Upper lobe of left lung (tissue), 6 donors: Measurements from ENCODE around the gene ATRNL1. TPM values are rescaled to one million over a fixed set of nuclear protein-coding genes. Genes with fewer than 3 reads are reported as not detected.

ENCODE experiments used
- ATAC-seq, 2 donors: fragments of 200-7000 bp; cut with Tn5 transposase; one replicate each; pipeline ENCODE4 v1.9.1; 2022; ENCODE audit warnings: mild to moderate bottlenecking in 2 of 2, moderate library complexity in 2 of 2; ENCODE audit not compliant: low FRiP score in 2 of 2
- DNase-seq, 2 donors: peaks; one replicate each; pipeline ENCODE4 v3.0.0-alpha.2; 2019 to 2020
- H3K27ac ChIP-seq, 4 donors: fragments of 200-600 bp; sonication (generic); one replicate each; pipeline ENCODE4 v1.5.1; 2016 to 2019
- H3K27me3 ChIP-seq, 4 donors: fragments of 200-600 bp; sonication (generic); one replicate each; pipeline ENCODE4 v1.5.1; 2017 to 2019
- H3K36me3 ChIP-seq, 4 donors: fragments of 200-600 bp; sonication (generic); one replicate each; pipeline ENCODE4 v1.5.1; 2016 to 2019
- H3K4me1 ChIP-seq, 4 donors: fragments of 200-600 bp; sonication (generic); one replicate each; pipeline ENCODE4 v1.5.1; 2018 to 2019
- H3K4me3 ChIP-seq, 4 donors: fragments of 200-600 bp; sonication (generic); one replicate each; pipeline ENCODE4 v1.5.1; 2017 to 2019; ENCODE audit warnings: mild to moderate bottlenecking in 2 of 4, moderate library complexity in 1 of 4
- H3K9me3 ChIP-seq, 4 donors: fragments of 200-600 bp; sonication (generic); one replicate each; pipeline ENCODE4 v1.5.1; 2018 to 2019
- CTCF ChIP-seq, 6 experiments: fragments of 450-650 bp in 4 of 6; fragments of 200-600 bp in 2 of 6; sonication (generic) in 2 of 6; IDR thresholded peaks; one replicate each; pipeline ENCODE4 v1.5.1; 2016 to 2019; ENCODE audit warnings: antibody characterized with exemption in 6 of 6
- EP300 ChIP-seq, 4 donors: sonication (generic); formaldehyde crosslinking; IDR thresholded peaks; one replicate each; pipeline ENCODE4 v1.5.1; 2017; ENCODE audit warnings: antibody characterized with exemption in 4 of 4, control low read depth in 2 of 4
- POLR2A ChIP-seq, 4 donors: fragments of 450-650 bp; IDR thresholded peaks; one replicate each; pipeline ENCODE4 v1.5.1; 2016 to 2017; ENCODE audit warnings: antibody characterized with exemption in 4 of 4, mild to moderate bottlenecking in 2 of 4
- POLR2AphosphoS5 ChIP-seq, 2 donors: sonication (generic); formaldehyde crosslinking; IDR thresholded peaks; one replicate each; pipeline ENCODE4 v1.5.1; 2017; ENCODE audit warnings: antibody characterized with exemption in 2 of 2
- WGBS, 2 donors: methylation state at CpG; one replicate each; pipeline ENCODE4 v1.1.5; 2017 to 2018; 5-methylcytosine and 5-hydroxymethylcytosine counted together
- total RNA-seq, 6 donors: library from RNA; depleted of rRNA in 4 of 6; stranded (reverse); fragments of >200 nt in 4 of 6; gene quantifications; one replicate each; pipeline versions ENCODE4 v1.1.0 to v1.2.1, GENCODE V29; 2016 to 2021
- donor health status: DM: no; HTN: no; CAD: no; lungs with moderate emphysema.
- donor health status: DM: no; HTN: yes; CAD: no; lungs with severe emphysema.

The ATRNL1 gene
- total RNA-seq, 6 donors from 2014 or later: 0.11 to 1.0 (median 0.39) TPM

- Histone ChIP-seq H3K4me3 (no peak overlapping the region), H3K27ac (no peak overlapping the region), H3K9me3 (no peaks in the 10 kb centered on the region), H3K4me1 (no peaks in the 10 kb centered on the region), H3K36me3 (no peaks in the 10 kb centered on the region), H3K27me3 (no peaks in the 10 kb centered on the region)
- ATAC-seq (no peak), DNase-seq (no peak)
- TF ChIP-seq CTCF (IDR thresholded peaks at IDR 0.05): no peak
- no peak for TF ChIP-seq POLR2A (IDR thresholded peaks at IDR 0.05)
- TF ChIP-seq EP300 (IDR thresholded peaks at IDR 0.05): no peak
- TF ChIP-seq POLR2AphosphoS5 (IDR thresholded peaks at IDR 0.05): no peak
- WGBS, 2 donors: 87 to 88% methylated on average over 5 of the region's 5 CpGs
These were observed 871.7 kb downstream of the ATRNL1 start for GRCh38 chr10:115964827-115965226.

GRCh38 chr10:115965376-115965775, 872.2 kb downstream of the ATRNL1 start:
- Histone ChIP-seq H3K27me3 (no peaks in the 10 kb centered on the region), H3K9me3 (no peaks in the 10 kb centered on the region), H3K27ac (no peak overlapping the region), H3K4me3 (no peak overlapping the region), H3K4me1 (no peaks in the 10 kb centered on the region), H3K36me3 (no peaks in the 10 kb centered on the region)
- WGBS, 2 donors: 66 to 76% methylated on average over 7 of the region's 7 CpGs
- DNase-seq (no peak), ATAC-seq (no peak)
- TF ChIP-seq CTCF (IDR thresholded peaks at IDR 0.05): no peak
- TF ChIP-seq POLR2AphosphoS5 (IDR thresholded peaks at IDR 0.05): no peak
- TF ChIP-seq EP300 (IDR thresholded peaks at IDR 0.05): no peak
- no peak for TF ChIP-seq POLR2A (IDR thresholded peaks at IDR 0.05)

- H3K36me3 ChIP-seq: no peaks in the 10 kb centered on the region
- DNase-seq (no peak), ATAC-seq (no peak)
- H3K9me3 ChIP-seq: no peaks in the 10 kb centered on the region
- no peak for TF ChIP-seq POLR2AphosphoS5 (IDR thresholded peaks at IDR 0.05)
- no peak for TF ChIP-seq POLR2A (IDR thresholded peaks at IDR 0.05)
- WGBS, 2 donors: 93 to 94% methylated on average over 3 of the region's 3 CpGs
- H3K4me3 ChIP-seq: no peak overlapping the region
- H3K27ac ChIP-seq: no peak overlapping the region
- H3K27me3 ChIP-seq: no peaks in the 10 kb centered on the region
- H3K4me1 ChIP-seq: no peaks in the 10 kb centered on the region
These were observed 875.1 kb downstream of the ATRNL1 start for GRCh38 chr10:115968236-115968635.

- ATAC-seq (no peak), DNase-seq (no peak)
- TF ChIP-seq POLR2A (IDR thresholded peaks at IDR 0.05) (no peak), POLR2AphosphoS5 (IDR thresholded peaks at IDR 0.05) (no peak), CTCF (IDR thresholded peaks at IDR 0.05) (no peak), EP300 (IDR thresholded peaks at IDR 0.05) (no peak)
- no peaks in the 10 kb centered on the region for H3K4me1 ChIP-seq
- H3K27me3 ChIP-seq: no peaks in the 10 kb centered on the region
- H3K9me3 ChIP-seq: no peaks in the 10 kb centered on the region
- H3K27ac ChIP-seq: no peak overlapping the region
- no peak overlapping the region for H3K4me3 ChIP-seq
- no peaks in the 10 kb centered on the region for H3K36me3 ChIP-seq
- WGBS, 2 donors: 77 to 78% methylated on average over 11 of the region's 11 CpGs
These were observed 876.4 kb downstream of the ATRNL1 start for GRCh38 chr10:115969591-115969990.

- H3K36me3 ChIP-seq: no peaks in the 10 kb centered on the region
- H3K4me3 ChIP-seq: no peak overlapping the region
- peak in 1 of 2 donors; percentile 17 for DNase-seq
- no peaks in the 10 kb centered on the region for H3K27me3 ChIP-seq
- no peak for ATAC-seq
- 76 to 83% methylated on average over 6 of the region's 6 CpGs for WGBS, 2 donors
- peaks cover 0 to 2% (median 0%) of the 10 kb centered on the region in 4 donors for H3K4me1 ChIP-seq
- H3K9me3 ChIP-seq: no peaks in the 10 kb centered on the region
- TF ChIP-seq POLR2AphosphoS5 (IDR thresholded peaks at IDR 0.05): no peak
- no peak for TF ChIP-seq CTCF (IDR thresholded peaks at IDR 0.05)
- TF ChIP-seq EP300 (IDR thresholded peaks at IDR 0.05): no peak
- TF ChIP-seq POLR2A (IDR thresholded peaks at IDR 0.05): no peak
- H3K27ac ChIP-seq: no peak overlapping the region
These were observed 878.8 kb downstream of the ATRNL1 start for GRCh38 chr10:115971921-115972320.
